Neural cell (in vitro differentiated cells): ENCODE measurements around the gene COL6A2. TPM values are rescaled to one million over a fixed set of nuclear protein-coding genes. Genes with fewer than 3 reads are reported as not detected.

Experiments
- H2AFZ ChIP-seq: fragments of 200-600, 300-800 bp; sonication (generic), shearing (Covaris generic); 2 replicates; pipeline ENCODE4 v1.6.0; 2014; ENCODE audit warnings: low read depth, mild to moderate bottlenecking, antibody characterized with exemption, low read length, moderate library complexity
- H3F3A ChIP-seq: fragments of 200-600 bp; shearing (Covaris generic); 2 replicates; pipeline ENCODE4 v1.6.1; 2016; ENCODE audit warnings: mild to moderate bottlenecking, moderate library complexity, mixed read lengths, antibody characterized with exemption, low read length; ENCODE audit not compliant: insufficient read depth, poor library complexity, severe bottlenecking
- H3K27ac ChIP-seq: fragments of 200-600, 300-800 bp; sonication (generic), shearing (Covaris generic); 2 replicates; pipeline ENCODE4 v1.5.1; 2014; ENCODE audit warnings: mild to moderate bottlenecking, low read length, moderate library complexity
- H3K27me3 ChIP-seq: fragments of 300-800, 200-600 bp; sonication (generic), shearing (Covaris generic); 2 replicates; pipeline ENCODE4 v1.6.0; 2014; ENCODE audit warnings: mild to moderate bottlenecking, low read depth, low read length, moderate library complexity; ENCODE audit not compliant: insufficient read depth
- H3K36me3 ChIP-seq: fragments of 300-800, 200-600 bp; sonication (generic), shearing (Covaris generic); 2 replicates; pipeline ENCODE4 v1.5.1; 2014; ENCODE audit warnings: mild to moderate bottlenecking, antibody characterized with exemption, low read length, moderate library complexity; ENCODE audit not compliant: insufficient read depth
- H3K4me2 ChIP-seq: fragments of 300-800, 200-600 bp; sonication (generic), shearing (Covaris generic); 2 replicates; pipeline ENCODE4 v1.6.0; 2014; ENCODE audit warnings: mild to moderate bottlenecking, low read length
- H3K4me3 ChIP-seq: fragments of 300-800, 200-600 bp; sonication (generic), shearing (Covaris generic); 2 replicates; pipeline ENCODE4 v1.5.1; 2014; ENCODE audit warnings: mild to moderate bottlenecking, low read length, moderate library complexity
- H3K79me2 ChIP-seq: fragments of 200-600 bp; shearing (Covaris generic); replicated peaks from 2 replicates; pipeline ENCODE4 v1.6.0; 2014; ENCODE audit warnings: mild to moderate bottlenecking, low read length, moderate library complexity; ENCODE audit not compliant: insufficient read depth
- H3K9ac ChIP-seq: fragments of 300-800, 200-600 bp; sonication (generic), shearing (Covaris generic); 2 replicates; pipeline ENCODE4 v1.6.1; 2016; ENCODE audit warnings: mild to moderate bottlenecking, low read length, mixed read lengths
- H3K9me2 ChIP-seq: fragments of 200-600 bp; shearing (Covaris generic); 2 replicates; pipeline ENCODE4 v1.6.1; 2016; ENCODE audit warnings: mild to moderate bottlenecking, low read length, mixed read lengths; ENCODE audit not compliant: insufficient read depth
- H3K9me3 ChIP-seq: fragments of 200-600, 300-800 bp; sonication (generic), shearing (Covaris generic); 2 replicates; pipeline ENCODE4 v1.6.1; 2016; ENCODE audit warnings: mild to moderate bottlenecking, mixed run types, low read length, moderate library complexity, mixed read lengths
- H4K20me1 ChIP-seq: fragments of 200-600 bp; shearing (Covaris generic); 2 replicates; pipeline ENCODE4 v1.6.1; 2016; ENCODE audit warnings: mild to moderate bottlenecking, mixed run types; ENCODE audit not compliant: insufficient read depth
- CTCF ChIP-seq: fragments of 450-650 bp; IDR thresholded peaks from 2 replicates; pipeline ENCODE4 v1.5.1; 2014; ENCODE audit warnings: antibody characterized with exemption, mild to moderate bottlenecking, moderate library complexity; ENCODE audit not compliant: poor library complexity, severe bottlenecking
- EP300 ChIP-seq: fragments of 450-650 bp; conservative IDR thresholded peaks from 2 replicates; pipeline ENCODE4 v1.6.1; 2014; ENCODE audit warnings: antibody characterized with exemption, mild to moderate bottlenecking, moderate library complexity; ENCODE audit not compliant: poor library complexity, severe bottlenecking
- EZH2 ChIP-seq: fragments of 200-600, 300-800 bp; shearing (Covaris generic), sonication (generic); IDR thresholded peaks from 2 replicates; pipeline ENCODE4 v1.6.1; 2014; ENCODE audit warnings: antibody characterized with exemption, low read length, borderline replicate concordance, mild to moderate bottlenecking; ENCODE audit not compliant: insufficient read depth, poor library complexity, severe bottlenecking
- MXI1 ChIP-seq: fragments of 450-650 bp; conservative IDR thresholded peaks from 2 replicates; pipeline ENCODE4 v1.6.1; 2014; ENCODE audit warnings: antibody characterized with exemption, mild to moderate bottlenecking; ENCODE audit not compliant: poor library complexity, severe bottlenecking
- POLR2AphosphoS5 ChIP-seq: IDR thresholded peaks from 2 replicates; pipeline ENCODE4 v1.6.1; 2012
- RAD21 ChIP-seq: fragments of 450-650 bp; conservative IDR thresholded peaks from 2 replicates; pipeline ENCODE4 v1.6.1; 2014; ENCODE audit warnings: antibody characterized with exemption, mild to moderate bottlenecking, moderate library complexity
- REST ChIP-seq: IDR thresholded peaks from 2 replicates; pipeline ENCODE4 v1.6.1; 2012; ENCODE audit warnings: borderline replicate concordance
- SMC3 ChIP-seq: fragments of 450-650 bp; conservative IDR thresholded peaks from 2 replicates; pipeline ENCODE4 v1.6.1; 2014; ENCODE audit warnings: antibody characterized with exemption, mild to moderate bottlenecking, moderate library complexity; ENCODE audit not compliant: poor library complexity
- TAF1 ChIP-seq: IDR thresholded peaks from 2 replicates; pipeline ENCODE4 v1.6.1; 2012; ENCODE audit warnings: low read depth
- polyA plus RNA-seq: library from polyadenylated mRNA; depleted of rRNA; stranded (reverse); fragments of >200 nt; gene quantifications from 2 replicates; pipeline ENCODE4 v1.2.3, GENCODE V29; 2014

The COL6A2 gene
- polyA plus RNA-seq, 1 donor from 2014 or later = not detected

- Histone ChIP-seq H3K4me3 (no peak overlapping the region), H3K27ac (no peak overlapping the region), H3K9me2 (no peaks in the 10 kb centered on the region), H3K9ac (no peak overlapping the region), H4K20me1 (no peaks in the 10 kb centered on the region), H3K36me3 (no peaks in the 10 kb centered on the region), H3F3A (no peaks in the 10 kb centered on the region), H2AFZ (no peak overlapping the region), H3K4me2 (no peak overlapping the region), H3K27me3 (no peaks in the 10 kb centered on the region), H3K9me3 (no peaks in the 10 kb centered on the region), H3K79me2 (no peaks in the 10 kb centered on the region)
- TF ChIP-seq SMC3 = no peak
- TF ChIP-seq EP300 = no peak
- TF ChIP-seq REST = no peak
- TF ChIP-seq RAD21 = no peak
- TF ChIP-seq EZH2 = no peak
- no peak for TF ChIP-seq CTCF
- no peak for TF ChIP-seq POLR2AphosphoS5
- no peak for TF ChIP-seq MXI1
- no peak for TF ChIP-seq TAF1
Measured at GRCh38 chr21:46111193-46111571, 13.3 kb downstream of the COL6A2 start.

GRCh38 chr21:46111857-46112724 lies 14.2 kb downstream of the COL6A2 start:
- TF ChIP-seq CTCF (no peak), RAD21 (no peak), TAF1 (no peak), POLR2AphosphoS5 (no peak), REST (no peak), SMC3 (no peak), MXI1 (no peak), EZH2 (no peak), EP300 (no peak)
- H3K9me3 ChIP-seq = no peaks in the 10 kb centered on the region
- H3F3A ChIP-seq = no peaks in the 10 kb centered on the region
- H2AFZ ChIP-seq = no peak overlapping the region
- no peaks in the 10 kb centered on the region for H3K36me3 ChIP-seq
- no peak overlapping the region for H3K4me3 ChIP-seq
- H3K79me2 ChIP-seq = no peaks in the 10 kb centered on the region
- H3K9me2 ChIP-seq = no peaks in the 10 kb centered on the region
- H3K4me2 ChIP-seq = no peak overlapping the region
- no peaks in the 10 kb centered on the region for H4K20me1 ChIP-seq
- H3K27me3 ChIP-seq = no peaks in the 10 kb centered on the region
- H3K27ac ChIP-seq = no peak overlapping the region
- H3K9ac ChIP-seq = no peak overlapping the region
